H9 (cell line): Measurements from ENCODE around the gene FCGR1A. TPM values are rescaled to one million over a fixed set of nuclear protein-coding genes. Genes with fewer than 3 reads are reported as not detected.
"Not testable (repeated sequence)": the region's sequence is repeated elsewhere in the genome, so short reads cannot be mapped to it uniquely, and the experiment has no call there.

ENCODE experiments used
- DNase-seq: peaks from one replicate; pipeline ENCODE4 v3.0.0-alpha.2; 2017
- H2AFZ ChIP-seq: one replicate; pipeline ENCODE4 v1.6.1; 2013; ENCODE audit warnings: mild to moderate bottlenecking, low read length, control low read depth, moderate library complexity
- H2AK5ac ChIP-seq: 2 replicates; pipeline ENCODE4 v1.6.1; 2013; ENCODE audit warnings: low read length, control low read depth, mixed read lengths; ENCODE audit not compliant: insufficient read length
- H2BK120ac ChIP-seq: one replicate; pipeline ENCODE4 v1.6.1; 2013; ENCODE audit warnings: low read depth, mild to moderate bottlenecking, low read length, control low read depth, inconsistent platforms; ENCODE audit not compliant: poor library complexity, severe bottlenecking
- H2BK12ac ChIP-seq: 2 replicates; pipeline ENCODE4 v1.6.1; 2013; ENCODE audit warnings: low read length, control low read depth, mixed read lengths, low read depth; ENCODE audit not compliant: insufficient read length
- H2BK15ac ChIP-seq: 2 replicates; pipeline ENCODE4 v1.6.1; 2013; ENCODE audit warnings: low read depth, low read length, control low read depth
- H2BK20ac ChIP-seq: one replicate; pipeline ENCODE4 v1.6.1; 2013; ENCODE audit warnings: low read depth, mild to moderate bottlenecking, low read length, control low read depth, inconsistent platforms; ENCODE audit not compliant: poor library complexity, severe bottlenecking
- H2BK5ac ChIP-seq: 2 replicates; pipeline ENCODE4 v1.6.1; 2013; ENCODE audit warnings: low read length, control low read depth, mixed read lengths; ENCODE audit not compliant: insufficient read length
- H3K14ac ChIP-seq: 2 replicates; pipeline ENCODE4 v1.6.1; 2013; ENCODE audit warnings: low read length, control low read depth; ENCODE audit not compliant: insufficient read depth
- H3K18ac ChIP-seq: 2 replicates; pipeline ENCODE4 v1.6.1; 2013; ENCODE audit warnings: low read depth, mild to moderate bottlenecking, mixed read lengths, low read length, control low read depth; ENCODE audit not compliant: insufficient read length
- H3K23ac ChIP-seq: 2 replicates; pipeline ENCODE4 v1.6.1; 2013; ENCODE audit warnings: low read length, control low read depth, mixed read lengths, low read depth; ENCODE audit not compliant: insufficient read length
- H3K23me2 ChIP-seq: 2 replicates; pipeline ENCODE4 v1.6.1; 2013; ENCODE audit warnings: low read depth, mild to moderate bottlenecking, mixed read lengths, low read length, control low read depth; ENCODE audit not compliant: insufficient read length, poor library complexity, severe bottlenecking
- H3K27ac ChIP-seq: 2 replicates; pipeline ENCODE4 v1.5.1; 2013; ENCODE audit warnings: low read length, control low read depth, mixed read lengths, low read depth; ENCODE audit not compliant: insufficient read length
- H3K27me3 ChIP-seq: 2 replicates; pipeline ENCODE4 v1.6.1; 2013; ENCODE audit warnings: low read length, control low read depth, inconsistent platforms; ENCODE audit not compliant: insufficient read depth
- H3K4ac ChIP-seq: 2 replicates; pipeline ENCODE4 v1.6.1; 2013; ENCODE audit warnings: low read depth, mild to moderate bottlenecking, control low read depth, inconsistent platforms, low read length, moderate library complexity
- H3K4me1 ChIP-seq: 2 replicates; pipeline ENCODE4 v1.6.1; 2013; ENCODE audit warnings: low read length, control low read depth, inconsistent platforms; ENCODE audit not compliant: insufficient read depth
- H3K4me2 ChIP-seq: 2 replicates; pipeline ENCODE4 v1.6.1; 2013; ENCODE audit warnings: low read length, control low read depth, mixed read lengths; ENCODE audit not compliant: insufficient read length, insufficient read depth
- H3K56ac ChIP-seq: 2 replicates; pipeline ENCODE4 v1.6.1; 2013; ENCODE audit warnings: low read depth, mild to moderate bottlenecking, mixed read lengths, low read length, control low read depth; ENCODE audit not compliant: insufficient read length
- H3K79me1 ChIP-seq: 2 replicates; pipeline ENCODE4 v1.6.1; 2013; ENCODE audit warnings: low read depth, mild to moderate bottlenecking, moderate library complexity, low read length, control low read depth, inconsistent platforms; ENCODE audit not compliant: insufficient read depth, poor library complexity, severe bottlenecking
- H3K79me2 ChIP-seq: 2 replicates; pipeline ENCODE4 v1.6.1; 2013; ENCODE audit warnings: low read length, control low read depth, inconsistent platforms; ENCODE audit not compliant: insufficient read depth
- H3K9ac ChIP-seq: 2 replicates; pipeline ENCODE4 v1.6.1; 2013; ENCODE audit warnings: low read length, control low read depth, mixed read lengths; ENCODE audit not compliant: insufficient read length; ENCODE audit errors: extremely low read depth
- H3K9me3 ChIP-seq: one replicate; pipeline ENCODE4 v1.6.1; 2013; ENCODE audit warnings: low read depth, low read length, inconsistent platforms; ENCODE audit not compliant: control insufficient read depth
- H3T11ph ChIP-seq: one replicate; pipeline ENCODE4 v1.6.1; 2013; ENCODE audit warnings: mild to moderate bottlenecking, low read length, control low read depth, inconsistent platforms
- H4K20me1 ChIP-seq: one replicate; pipeline ENCODE4 v1.6.1; 2013; ENCODE audit not compliant: control insufficient read depth, insufficient read length, insufficient read depth
- H4K5ac ChIP-seq: 2 replicates; pipeline ENCODE4 v1.6.1; 2013; ENCODE audit warnings: low read depth, mild to moderate bottlenecking, mixed read lengths, low read length, control low read depth; ENCODE audit not compliant: insufficient read length
- H4K8ac ChIP-seq: replicated peaks from 2 replicates; pipeline ENCODE4 v1.6.1; 2013; ENCODE audit warnings: low read length, control low read depth, mixed read lengths, low read depth; ENCODE audit not compliant: insufficient read length
- H4K91ac ChIP-seq: 2 replicates; pipeline ENCODE4 v1.6.1; 2013; ENCODE audit warnings: low read depth, mild to moderate bottlenecking, moderate library complexity, mixed read lengths, low read length, control low read depth; ENCODE audit not compliant: insufficient read length
- H3K27ac Mint-ChIP-seq, 3 experiments: 2 replicates in 2 of 3; 3 replicates in 1 of 3; pipeline ENCODE4 v1.8.0; 2020 to 2021; ENCODE audit warnings: mixed read lengths in 3 of 3, mild to moderate bottlenecking in 1 of 3, moderate library complexity in 1 of 3
- H3K27me3 Mint-ChIP-seq: 2 replicates; pipeline ENCODE4 v1.8.0; 2021; ENCODE audit warnings: low read depth, mild to moderate bottlenecking, moderate library complexity, mixed read lengths
- H3K36me3 Mint-ChIP-seq, 3 experiments: 2 replicates in 2 of 3; 3 replicates in 1 of 3; pipeline ENCODE4 v1.8.0; 2020 to 2021; ENCODE audit warnings: low read depth in 3 of 3, mixed read lengths in 3 of 3; ENCODE audit not compliant: insufficient read depth in 1 of 3
- H3K4me1 Mint-ChIP-seq, 2 experiments: 2 replicates each; pipeline ENCODE4 v1.8.0; 2020; ENCODE audit warnings: mixed read lengths in 2 of 2
- H3K4me3 Mint-ChIP-seq, 2 experiments: 2 replicates in 1 of 2; 3 replicates in 1 of 2; pipeline ENCODE4 v1.8.0; 2020 to 2021; ENCODE audit warnings: mild to moderate bottlenecking in 2 of 2, mixed read lengths in 2 of 2, moderate library complexity in 1 of 2
- H3K9me3 Mint-ChIP-seq, 2 experiments: 2 replicates in 1 of 2; 3 replicates in 1 of 2; pipeline ENCODE4 v1.8.0; 2020; ENCODE audit warnings: mild to moderate bottlenecking in 2 of 2, mixed read lengths in 2 of 2, moderate library complexity in 1 of 2
- WGBS: extraction: QIAGEN DNeasy Blood & Tissue Kit; methylation state at CpG from one replicate; pipeline ENCODE4 v1.1.7; 2013; ENCODE audit warnings: missing lambda C conversion rate, low lambda C conversion rate, mixed read lengths; ENCODE audit not compliant: insufficient read length; ENCODE audit errors: extremely low coverage; 5-methylcytosine and 5-hydroxymethylcytosine counted together
- total RNA-seq: library from RNA; stranded (reverse); gene quantifications from 2 replicates; pipeline ENCODE4 v1.2.1, GENCODE V29; 2021

Gene FCGR1A
- total RNA-seq, 1 experiment from 2014 or later: not detected

GRCh38 chr1:149820387-149820786 lies 37.9 kb downstream of the FCGR1A start:
- H3K18ac ChIP-seq, H3T11ph ChIP-seq, H4K5ac ChIP-seq, H3K4me1 ChIP-seq, H4K91ac ChIP-seq, H3K79me2 ChIP-seq, H3K4ac ChIP-seq, H2AK5ac ChIP-seq, H3K23me2 ChIP-seq, H3K27me3 Mint-ChIP-seq, H3K27me3 ChIP-seq, H4K20me1 ChIP-seq, H3K14ac ChIP-seq, H3K9me3 Mint-ChIP-seq, H3K9me3 ChIP-seq, H3K56ac ChIP-seq, H2BK5ac ChIP-seq, H3K4me3 Mint-ChIP-seq, H3K79me1 ChIP-seq, H4K8ac ChIP-seq, DNase-seq, H3K36me3 Mint-ChIP-seq, H2BK15ac ChIP-seq, H2AFZ ChIP-seq, H3K4me2 ChIP-seq, H2BK12ac ChIP-seq, H3K9ac ChIP-seq, H2BK120ac ChIP-seq, H3K23ac ChIP-seq, H3K27ac ChIP-seq, H3K27ac Mint-ChIP-seq, H2BK20ac ChIP-seq, H3K4me1 Mint-ChIP-seq: not testable (repeated sequence)
- WGBS: no CpG with 5 or more reads among the region's 5 CpGs

- not testable (repeated sequence) for H3K56ac ChIP-seq, H2BK5ac ChIP-seq, H3K4me3 Mint-ChIP-seq, H2BK20ac ChIP-seq, H3K23ac ChIP-seq, H2AFZ ChIP-seq, DNase-seq, H3K18ac ChIP-seq, H4K20me1 ChIP-seq, H3K79me1 ChIP-seq, H3K27me3 ChIP-seq, H3K4me1 Mint-ChIP-seq, H2BK120ac ChIP-seq, H2BK15ac ChIP-seq, H3K27me3 Mint-ChIP-seq, H3K4me2 ChIP-seq, H2BK12ac ChIP-seq, H2AK5ac ChIP-seq, H3K4ac ChIP-seq, H3K27ac ChIP-seq, H3K27ac Mint-ChIP-seq, H3K4me1 ChIP-seq, H4K91ac ChIP-seq, H3K9ac ChIP-seq, H3K9me3 Mint-ChIP-seq, H4K8ac ChIP-seq, H3K23me2 ChIP-seq, H3K9me3 ChIP-seq, H3K79me2 ChIP-seq, H4K5ac ChIP-seq, H3K14ac ChIP-seq, H3K36me3 Mint-ChIP-seq, H3T11ph ChIP-seq
- WGBS: no CpG with 5 or more reads among the region's 2 CpGs
These were observed 44.1 kb downstream of the FCGR1A start for GRCh38 chr1:149826555-149826954.
